GM19397 (cell line): ENCODE measurements around the gene CAMKMT.

Experiments
- ATAC-seq: cut with Tn5 transposase; IDR thresholded peaks from one replicate; pipeline ENCODE4 v1.9.1; 2021; ENCODE audit warnings: mild to moderate bottlenecking, moderate library complexity; ENCODE audit not compliant: unreplicated experiment

The CAMKMT gene

GRCh38 chr2:44786045-44786816 is 424.5 kb downstream of the CAMKMT start:
- no peak for ATAC-seq

DNA sequence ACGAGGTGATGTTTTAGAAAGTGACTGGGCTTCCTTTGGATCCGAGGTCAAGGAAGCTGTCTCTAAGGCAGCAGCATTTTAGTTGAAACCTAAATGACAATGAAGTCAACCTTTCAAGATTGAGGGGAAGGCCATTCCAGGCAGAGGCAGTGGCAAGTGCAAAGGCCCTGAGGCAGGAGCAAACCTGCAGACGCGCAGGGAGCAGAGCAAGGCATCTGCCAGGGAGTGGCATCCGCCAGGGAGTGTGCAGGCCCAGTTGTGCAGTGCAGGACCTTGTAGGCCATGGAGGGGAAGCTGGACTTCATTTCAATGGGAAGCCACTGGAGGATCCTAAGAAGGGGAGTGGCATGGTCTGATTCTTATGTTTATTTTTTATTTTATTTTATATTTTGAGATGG is 425.1 kb downstream of the CAMKMT start:
- ATAC-seq = no peak

GRCh38 chr2:44787663-44788062 is 425.9 kb downstream of the CAMKMT start:
- ATAC-seq = no peak

DNA sequence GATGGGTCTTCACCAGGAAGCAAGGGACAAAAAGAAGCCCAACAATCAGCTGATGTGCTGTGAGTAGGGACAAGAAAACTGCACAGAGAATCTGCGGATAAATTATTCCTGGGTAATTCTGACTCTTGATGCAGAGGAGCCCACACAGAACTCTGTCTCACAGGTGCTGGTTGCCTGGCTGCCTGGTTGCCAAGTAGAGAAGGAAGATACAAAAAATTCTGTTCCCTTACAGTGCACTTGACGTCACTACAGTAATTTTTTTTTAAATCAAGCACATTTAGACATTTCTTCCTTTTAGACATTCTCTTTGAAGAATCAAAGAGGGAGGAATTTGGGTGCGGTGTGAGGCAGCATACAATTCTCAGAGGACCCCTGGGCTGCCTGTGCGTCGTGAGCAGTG is 427.7 kb downstream of the CAMKMT start:
- no peak for ATAC-seq

DNA sequence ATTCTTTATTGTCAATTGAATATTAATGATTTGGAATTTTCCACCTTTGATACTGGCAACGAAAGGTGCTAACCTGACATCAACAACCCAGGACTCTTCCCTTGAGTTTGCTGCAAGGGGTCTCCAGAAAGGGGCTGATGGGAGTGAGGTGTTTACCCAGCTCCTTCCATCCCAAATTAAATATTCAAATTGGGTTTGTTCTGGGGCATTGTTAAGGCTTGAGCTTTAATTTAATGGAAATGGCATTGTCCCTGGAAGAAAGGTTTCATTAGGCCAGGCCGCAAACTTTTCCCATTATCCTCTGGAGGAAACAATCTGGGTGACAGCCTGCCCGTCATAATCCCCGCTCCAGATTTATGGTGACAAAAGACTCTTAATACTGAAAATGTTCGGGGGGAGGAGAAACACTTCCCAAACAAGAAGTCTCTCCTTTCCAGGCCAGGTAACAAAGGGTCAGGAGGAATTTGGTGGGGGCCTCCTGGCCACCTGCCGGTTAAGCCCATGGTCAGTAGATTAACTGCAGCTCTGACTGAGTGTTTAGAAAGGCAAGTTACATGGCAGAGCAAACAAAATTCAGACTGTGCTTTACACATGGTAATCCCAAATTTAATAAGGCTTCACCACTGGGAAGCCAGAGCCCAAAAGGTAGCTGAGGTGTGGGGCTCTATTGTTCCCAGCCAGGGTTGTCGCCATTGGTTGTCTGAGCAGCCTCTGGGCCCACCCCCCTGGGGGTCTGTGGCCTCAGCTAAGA is 428.4 kb downstream of the CAMKMT start:
- no peak for ATAC-seq

DNA sequence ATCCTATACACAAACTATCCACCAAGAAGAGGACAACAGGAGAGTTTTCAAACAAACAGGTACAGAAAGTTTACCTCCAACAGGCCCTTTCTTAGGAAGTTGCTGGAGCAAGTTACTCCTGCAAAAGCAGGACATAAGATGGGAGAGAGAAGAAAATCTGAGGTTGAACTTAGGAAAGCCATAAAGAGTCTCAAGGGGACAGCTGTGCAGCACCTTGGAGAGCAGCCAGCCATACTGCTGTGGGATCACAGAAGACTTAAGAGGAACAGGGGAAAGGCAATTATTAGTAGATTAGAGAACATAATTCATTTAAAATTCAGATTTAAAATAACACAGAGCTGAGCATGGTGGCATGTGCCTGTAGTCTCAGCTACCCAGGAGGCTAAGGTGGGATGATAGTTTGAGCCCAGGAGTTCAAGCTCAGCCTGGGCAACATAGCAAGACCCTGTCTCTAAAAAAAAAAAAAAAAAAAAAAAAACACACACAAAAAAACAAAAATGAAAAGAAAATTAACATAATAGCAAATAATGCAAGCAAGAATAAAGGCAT is 431.6 kb downstream of the CAMKMT start:
- no peak for ATAC-seq

GRCh38 chr2:44796771-44797170 is 435.0 kb downstream of the CAMKMT start:
- no peak for ATAC-seq

DNA sequence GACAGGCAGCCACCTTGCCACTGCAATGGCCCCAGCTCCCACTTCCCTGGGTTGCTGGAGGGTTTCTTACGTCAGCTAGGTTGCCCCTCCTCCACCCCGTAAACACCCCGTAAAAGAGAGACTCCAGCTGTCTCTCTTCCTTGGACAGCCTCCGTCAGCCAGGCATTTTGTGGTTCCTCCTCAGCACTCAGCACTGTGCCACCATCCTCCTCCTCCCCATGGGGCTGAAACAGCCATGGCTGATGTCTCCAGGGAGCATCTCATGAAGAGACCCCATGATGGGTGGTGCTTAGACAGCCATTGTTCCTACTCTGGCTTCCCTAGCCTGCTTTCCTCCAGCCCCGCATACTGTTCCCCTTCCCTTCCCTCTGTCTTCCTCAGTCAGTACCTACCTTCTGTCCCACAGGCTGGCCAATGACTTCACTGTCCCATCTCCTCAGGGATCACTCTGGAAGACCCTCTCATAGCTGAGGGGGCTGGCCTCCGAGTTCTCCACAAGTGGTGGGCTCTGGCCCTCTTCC is 436.5 kb downstream of the CAMKMT start:
- ATAC-seq = no peak

- ATAC-seq = no peak
Observed at GRCh38 chr2:44799105-44799504, 437.4 kb downstream of the CAMKMT start.

DNA sequence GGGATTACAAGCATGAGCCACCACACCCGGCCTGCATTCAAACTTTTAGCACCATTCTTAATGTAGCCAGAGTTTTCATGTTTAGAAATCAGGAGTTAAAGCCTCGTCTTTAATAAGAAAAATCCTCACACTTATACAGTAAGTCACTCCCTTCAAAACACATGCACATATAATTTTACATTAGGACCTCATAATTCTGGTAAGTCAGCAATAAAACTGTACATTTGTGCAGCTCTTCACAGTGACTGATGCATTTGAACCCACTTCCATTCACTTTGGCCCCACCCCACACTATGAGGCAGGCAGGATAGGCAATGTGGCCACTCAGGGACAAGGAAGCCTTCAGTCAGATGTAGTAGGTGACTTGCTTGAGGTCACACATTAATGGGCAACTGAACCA is 438.0 kb downstream of the CAMKMT start:
- ATAC-seq = no peak

DNA sequence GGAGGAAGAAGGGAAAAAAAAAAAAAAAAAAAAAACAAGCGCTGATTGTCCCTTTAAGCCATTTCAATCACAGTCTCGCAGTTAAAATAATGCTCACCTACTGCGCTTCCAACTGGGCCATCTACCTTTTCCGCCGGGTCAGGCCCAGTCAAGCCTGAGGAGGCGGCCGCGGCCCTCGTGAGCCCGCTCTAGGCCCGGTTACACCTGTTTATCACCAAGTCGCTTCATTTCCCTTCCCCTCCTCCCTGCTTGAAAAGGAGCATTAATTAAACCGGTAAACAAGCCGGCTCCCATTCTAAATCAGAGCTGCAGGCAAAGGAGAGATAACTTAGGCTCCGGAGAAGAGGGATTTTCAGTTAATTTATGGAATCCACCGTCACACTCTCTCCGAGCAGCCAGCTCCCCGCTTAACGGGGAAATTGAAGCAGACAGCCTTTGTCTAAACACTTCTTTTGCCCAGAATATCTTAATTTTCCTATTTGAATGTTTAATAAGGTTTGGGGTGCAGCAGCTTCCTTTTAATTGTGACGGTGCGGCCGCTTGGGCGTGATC is 439.6 kb downstream of the CAMKMT start:
- no peak for ATAC-seq

DNA sequence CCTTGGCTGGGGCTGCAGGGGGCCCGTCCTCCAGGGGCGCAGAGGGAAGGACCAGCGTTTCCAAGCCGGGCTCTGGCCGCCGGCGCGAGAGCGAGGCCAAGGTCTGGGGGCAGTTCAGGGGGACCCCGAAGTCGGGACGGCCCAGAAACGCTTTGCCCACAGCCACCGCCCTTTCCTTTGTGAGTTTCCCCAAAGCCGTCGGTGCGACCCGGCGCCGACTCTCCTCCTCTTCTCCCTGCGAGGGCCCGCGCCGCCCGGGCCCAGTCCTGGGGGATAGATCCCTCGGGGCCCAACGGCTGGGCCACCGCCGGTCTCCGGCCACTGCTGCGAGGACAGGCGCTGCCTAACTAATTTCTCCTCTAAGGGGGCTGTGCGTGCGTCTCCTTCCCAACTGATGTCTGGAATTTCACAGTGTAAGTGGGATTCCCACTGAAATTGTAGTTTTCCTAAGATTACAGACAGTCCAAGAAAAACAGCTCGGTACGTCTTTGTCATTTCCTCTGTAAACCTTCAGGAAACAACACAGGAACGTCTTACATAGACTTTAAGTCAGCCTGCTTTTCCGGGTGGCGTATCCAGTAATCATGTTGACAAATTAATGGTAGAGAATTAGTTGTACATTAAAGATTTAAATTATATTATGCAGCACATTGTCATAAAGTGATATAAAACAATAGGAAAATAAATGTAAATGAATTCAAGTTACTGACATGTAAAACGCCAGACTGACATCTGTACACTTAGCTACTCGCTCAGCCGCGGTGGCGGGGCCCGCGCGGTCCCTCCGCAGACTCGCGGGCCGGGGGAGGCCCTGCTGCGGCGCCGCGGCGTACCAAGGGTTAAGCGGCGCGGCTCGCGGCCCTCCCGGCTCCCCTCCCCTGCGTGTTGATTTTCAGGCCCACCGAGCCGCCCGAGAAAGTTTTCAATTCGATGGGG is 440.4 kb downstream of the CAMKMT start:
- no peak for ATAC-seq

DNA sequence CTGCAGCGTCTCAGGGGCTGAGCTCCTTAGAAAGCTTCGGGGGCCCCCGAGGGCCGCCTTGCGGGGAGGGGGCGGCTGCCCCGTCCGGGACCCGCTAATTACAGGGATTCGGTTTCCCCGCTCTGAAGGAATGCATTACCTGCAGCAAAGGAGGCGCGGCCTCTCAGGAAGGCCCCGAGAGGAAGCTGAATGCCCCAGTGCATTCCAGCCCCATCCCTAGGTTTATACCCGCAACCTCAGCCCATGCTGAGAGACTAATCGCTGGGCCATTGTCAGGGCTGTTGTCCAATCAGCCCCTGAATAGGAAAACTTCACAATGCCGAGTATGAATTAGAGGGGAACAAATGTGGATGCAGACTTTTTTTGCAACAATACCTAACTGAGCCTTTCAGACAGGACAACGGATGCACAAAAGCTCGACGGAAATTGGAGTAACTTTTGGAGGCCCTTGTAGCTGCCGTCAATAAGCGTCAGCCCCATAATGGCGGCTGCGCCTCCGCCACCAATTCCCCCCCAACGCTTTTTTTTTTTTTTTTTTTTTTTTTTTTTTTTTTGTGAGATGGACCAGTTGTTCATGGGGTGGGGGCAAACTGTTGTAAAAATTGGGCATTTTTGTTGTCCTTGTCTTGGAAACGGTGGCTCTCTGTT is 441.2 kb downstream of the CAMKMT start:
- ATAC-seq = no peak

GRCh38 chr2:44804406-44805265 is 442.9 kb downstream of the CAMKMT start:
- no peak for ATAC-seq

DNA sequence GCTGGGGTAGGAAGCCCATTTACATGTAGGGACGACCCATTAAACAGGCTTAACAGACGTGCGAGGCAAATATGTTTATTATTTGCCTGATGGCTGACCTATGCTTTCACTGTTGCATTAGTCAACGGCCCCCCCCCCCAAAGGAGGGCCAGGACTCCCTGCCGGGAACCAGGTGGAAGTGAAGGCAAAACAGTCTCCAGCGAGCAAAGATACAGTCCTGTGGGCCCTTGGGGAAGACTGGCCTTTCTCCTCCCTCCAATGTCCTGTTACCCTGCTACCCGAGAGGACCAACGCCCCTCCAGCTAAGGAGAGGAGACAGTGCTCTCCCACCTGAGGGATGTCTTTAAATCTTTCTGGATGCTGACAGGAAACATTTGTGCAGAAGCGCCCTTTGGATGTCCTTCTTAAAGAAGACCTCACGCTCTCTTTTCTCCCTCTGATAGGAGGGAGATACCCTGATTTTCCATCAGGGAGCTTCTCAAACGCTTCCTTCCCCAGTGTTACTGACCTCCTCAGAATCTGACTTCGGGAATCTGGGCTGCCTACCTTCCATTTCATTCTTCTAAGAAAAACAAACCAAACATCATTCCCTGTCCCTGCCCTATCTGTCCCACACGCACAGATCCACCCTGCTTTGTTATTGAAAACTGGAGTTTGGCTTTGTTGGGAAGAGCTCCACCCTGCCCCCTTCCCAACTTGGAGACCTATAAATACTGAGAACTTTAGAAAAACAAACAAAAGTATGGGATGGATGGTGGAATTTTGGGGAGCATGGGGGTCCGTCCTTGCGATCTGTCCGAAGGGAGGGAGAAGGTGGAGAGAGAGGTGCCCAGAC is 443.9 kb downstream of the CAMKMT start:
- ATAC-seq = no peak

GRCh38 chr2:44807201-44808025 is 445.7 kb downstream of the CAMKMT start:
- no peak for ATAC-seq

DNA sequence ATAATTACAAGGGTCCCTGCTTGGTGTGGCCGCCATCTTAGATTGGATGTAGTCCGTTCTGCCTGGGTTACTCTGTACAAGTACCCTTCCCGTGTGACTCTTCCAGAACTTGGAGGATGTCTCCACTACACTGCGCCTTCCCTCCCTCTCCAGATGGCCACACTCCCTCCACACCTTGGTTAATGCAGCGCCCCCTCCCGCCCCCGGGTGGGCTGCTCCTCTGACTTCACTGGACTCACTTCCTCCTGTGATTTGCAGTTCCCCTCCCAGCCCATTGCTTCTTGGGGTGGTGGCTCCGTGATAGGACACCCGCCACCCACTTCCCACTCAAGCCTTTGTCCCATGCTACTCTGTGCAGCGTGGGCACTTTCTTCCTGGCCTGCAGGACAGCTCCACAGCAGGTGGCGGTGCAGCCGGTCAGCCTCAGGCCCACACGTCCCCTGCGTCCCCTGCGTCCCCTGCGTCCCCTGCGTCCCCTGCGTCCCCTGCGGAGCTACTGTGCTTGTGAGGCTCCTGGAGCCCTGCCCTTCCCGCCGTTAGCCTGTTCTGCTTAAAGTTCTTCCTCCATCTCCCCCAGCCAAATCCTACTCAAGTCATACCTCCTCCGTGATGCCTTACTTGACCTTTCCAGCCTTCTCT is 449.3 kb downstream of the CAMKMT start:
- ATAC-seq = no peak
